Measurements from ENCODE around the gene CD82. TPM values are rescaled to one million over a fixed set of nuclear protein-coding genes. Genes with fewer than 3 reads are reported as not detected.

CD82 gene
- total and polyA plus RNA-seq, 2 of the 8 experiments (the other 6 are each of a cell fraction or from before 2014, with no cell fraction given) = 7.9 to 10.3 TPM

- no peak overlapping the region for H2BK12ac ChIP-seq (ENCODE audit: low read depth, low read length)
Measured at GRCh38 chr11:44539971-44540370, 25.5 kb upstream of the CD82 start.

More at GRCh38 chr11:44539971-44540370, 25.5 kb upstream of the CD82 start:
- ChIA-PET POLR2A (ENCODE audit: partially characterized antibody) (interaction anchor here (0.5 to 1.1 kb wide), 2 partner anchors 8 to 41 kb away, joined by 3 to 6 read pairs; no protein-coding TSS in a partner anchor), CTCF (ENCODE audit: partially characterized antibody) (interaction anchor here (0.9 to 7.8 kb wide), 19 partner anchors 8 to 430 kb away, joined by 3 to 120 read pairs (median 4); partner anchors contain the start of gene CD82)
- 45% methylated on average over 7 of the region's 7 CpGs; no CpG with 5 or more reads in 1 of the 2 experiments for WGBS, 2 experiments (ENCODE audit: extremely low coverage in 1 of 2, insufficient coverage in 1 of 2, insufficient read length in 1 of 2, insufficient replicate concordance in 2 of 2, low coverage in 1 of 2, low lambda C conversion rate in 2 of 2, missing lambda C conversion rate in 1 of 2)
- Histone ChIP-seq H3K23me2 (ENCODE audit: low read depth, low read length) (peaks cover 4% of the 10 kb centered on the region; the same call in 1 of the 2 replicates), H4K20me1 (replicated peaks in 1 of 2; ENCODE audit: control insufficient read depth in 1 of 2, insufficient read depth in 2 of 2, low read length in 2 of 2) (no peaks in the 10 kb centered on the region), H3K9me3 (ENCODE audit: insufficient read depth in 2 of 2, low read depth in 1 of 2, low read length in 1 of 2) (no peaks in the 10 kb centered on the region), H3K18ac (ENCODE audit: extremely low read depth, low read length) (no peak overlapping the region), H4K8ac (ENCODE audit: extremely low read depth, insufficient read depth, low read length) (no peak overlapping the region), H3K79me2 (ENCODE audit: control insufficient read depth in 1 of 2, insufficient read depth in 2 of 2, low read length in 2 of 2) (no peaks in the 10 kb centered on the region), H3K4me1 (replicated peaks in 1 of 4; ENCODE audit: control insufficient read depth in 3 of 4, insufficient read depth in 4 of 4, low read length in 3 of 4) (peaks cover 2 to 11% (median 3%) of the 10 kb centered on the region in 4 experiments; a peak in 6 of 7 replicates), H3K27me3 (replicated peaks in 1 of 4; ENCODE audit: control insufficient read depth in 3 of 4, extremely low read depth in 1 of 4, insufficient read depth in 3 of 4, low read length in 3 of 4) (peaks cover 0 to 6% (median 3%) of the 10 kb centered on the region in 4 experiments; a peak in 3 of 7 replicates), H3K4ac (replicated peaks; ENCODE audit: insufficient read length, low read depth, low read length) (no peak overlapping the region), H4K91ac (replicated peaks; ENCODE audit: insufficient read length, low read length) (no peak overlapping the region), H4K5ac (ENCODE audit: insufficient read length, low read depth, low read length) (no peak overlapping the region), H3K9ac (replicated peaks in 1 of 4; ENCODE audit: extremely low read depth in 1 of 4, low read depth in 3 of 4, low read length in 3 of 4) (no peak overlapping the region), H3K23ac (ENCODE audit: insufficient read length) (no peak overlapping the region), H3K4me3 (ENCODE audit: extremely low read depth in 1 of 4, insufficient read depth in 2 of 4, low read depth in 3 of 4, low read length in 4 of 4) (no peak overlapping the region), H2AFZ (ENCODE audit: low read length) (no peak overlapping the region), H2AK5ac (ENCODE audit: low read depth, low read length) (no peak overlapping the region; the same call in 1 of the 2 replicates), H3K56ac (replicated peaks; ENCODE audit: insufficient read length, low read depth, low read length) (no peak overlapping the region), H3K36me3 (ENCODE audit: control insufficient read depth in 2 of 4, insufficient read depth in 4 of 4, low read length in 3 of 4) (no peaks in the 10 kb centered on the region), H2BK5ac (ENCODE audit: low read depth, low read length) (no peak overlapping the region), H2BK120ac (replicated peaks; ENCODE audit: low read depth, low read length) (no peak overlapping the region), H3K4me2 (ENCODE audit: insufficient read depth in 1 of 2, low read depth in 2 of 2, low read length in 2 of 2) (peak overlapping the region in 1 of 2 experiments; percentile 20; a peak in 2 of 4 replicates), H2BK15ac (ENCODE audit: low read length) (no peak overlapping the region), H3K79me1 (ENCODE audit: low read depth, low read length) (no peaks in the 10 kb centered on the region), H3K27ac (ENCODE audit: low read depth, low read length) (no peak overlapping the region), H3K14ac (ENCODE audit: insufficient read length) (no peak overlapping the region), H2BK20ac (ENCODE audit: low read length) (no peak overlapping the region)
- FAIRE-seq (no peak), DNase-seq (ENCODE audit: low read depth in 1 of 2, low spot score in 2 of 2) (no peak)
- TF ChIP-seq NANOG (IDR thresholded peaks at IDR 0.05; ENCODE audit: insufficient read depth, low read depth, low read length, poor library complexity, severe bottlenecking) = peak; percentile 66
- no peak for TF ChIP-seq CHD2 (IDR thresholded peaks at IDR 0.05; ENCODE audit: low read length)
- TF ChIP-seq SIX5 (IDR thresholded peaks at IDR 0.05; ENCODE audit: low read depth, low read length) = no peak
- TF ChIP-seq TAF1 (IDR thresholded peaks at IDR 0.05; ENCODE audit: low read depth, low read length) = no peak
